H1 (cell line): Measurements from ENCODE around the gene TATDN2. TPM values are rescaled to one million over a fixed set of nuclear protein-coding genes. Genes with fewer than 3 reads are reported as not detected.

Source experiments
- KDM4A ChIP-seq: IDR thresholded peaks from one replicate; pipeline ENCODE4 v1.7.1; 2012; ENCODE audit warnings: low read depth, mild to moderate bottlenecking, moderate library complexity, low read length, inconsistent platforms; ENCODE audit not compliant: severe bottlenecking
- POLR2AphosphoS5 ChIP-seq: IDR thresholded peaks from 2 replicates; pipeline ENCODE4 v1.6.1; 2011; ENCODE audit warnings: low read depth, low read length
- ZNF274 ChIP-seq: IDR thresholded peaks from 2 replicates; pipeline ENCODE4 v1.7.0; 2012; ENCODE audit warnings: low read length, borderline replicate concordance; ENCODE audit errors: extremely low read depth
- polyA plus RNA-seq, 7 experiments: library from polyadenylated mRNA; depleted of rRNA in 3 of 7; stranded (reverse) in 5 of 7; unstranded in 2 of 7; fragments of >200 nt in 5 of 7; fragments of 200-250 nt in 2 of 7; gene quantifications; 1 replicate in 5 of 7; 2 replicates in 1 of 7; 4 replicates in 1 of 7; pipeline versions ENCODE4 v1.2.1 to v1.2.3, GENCODE V29; 2011 to 2013; ENCODE audit warnings: missing spikeins in 2 of 7, mixed read lengths in 2 of 7
- total RNA-seq: library from RNA; stranded (reverse); fragmentation: NEBNext Ultra II Directional; extraction: Animal tissue kit (Norgen Biotek cat#: 25700); gene quantifications from 2 replicates; pipeline ENCODE4 v1.2.1, GENCODE V29; 2021

Gene TATDN2
- total and polyA plus RNA-seq, 2 of the 8 experiments (the other 6 are each of a cell fraction or from before 2014, with no cell fraction given), result 12.1 to 34.8 TPM

GRCh38 chr3:10280177-10280529 lies 31.9 kb downstream of the TATDN2 start (continued):
- TF ChIP-seq KDM4A (no peak), POLR2AphosphoS5 (no peak), ZNF274 (no peak)
